ENCODE data around the gene LY6G6D.

The LY6G6D gene, protein sequence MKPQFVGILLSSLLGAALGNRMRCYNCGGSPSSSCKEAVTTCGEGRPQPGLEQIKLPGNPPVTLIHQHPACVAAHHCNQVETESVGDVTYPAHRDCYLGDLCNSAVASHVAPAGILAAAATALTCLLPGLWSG

DNA sequence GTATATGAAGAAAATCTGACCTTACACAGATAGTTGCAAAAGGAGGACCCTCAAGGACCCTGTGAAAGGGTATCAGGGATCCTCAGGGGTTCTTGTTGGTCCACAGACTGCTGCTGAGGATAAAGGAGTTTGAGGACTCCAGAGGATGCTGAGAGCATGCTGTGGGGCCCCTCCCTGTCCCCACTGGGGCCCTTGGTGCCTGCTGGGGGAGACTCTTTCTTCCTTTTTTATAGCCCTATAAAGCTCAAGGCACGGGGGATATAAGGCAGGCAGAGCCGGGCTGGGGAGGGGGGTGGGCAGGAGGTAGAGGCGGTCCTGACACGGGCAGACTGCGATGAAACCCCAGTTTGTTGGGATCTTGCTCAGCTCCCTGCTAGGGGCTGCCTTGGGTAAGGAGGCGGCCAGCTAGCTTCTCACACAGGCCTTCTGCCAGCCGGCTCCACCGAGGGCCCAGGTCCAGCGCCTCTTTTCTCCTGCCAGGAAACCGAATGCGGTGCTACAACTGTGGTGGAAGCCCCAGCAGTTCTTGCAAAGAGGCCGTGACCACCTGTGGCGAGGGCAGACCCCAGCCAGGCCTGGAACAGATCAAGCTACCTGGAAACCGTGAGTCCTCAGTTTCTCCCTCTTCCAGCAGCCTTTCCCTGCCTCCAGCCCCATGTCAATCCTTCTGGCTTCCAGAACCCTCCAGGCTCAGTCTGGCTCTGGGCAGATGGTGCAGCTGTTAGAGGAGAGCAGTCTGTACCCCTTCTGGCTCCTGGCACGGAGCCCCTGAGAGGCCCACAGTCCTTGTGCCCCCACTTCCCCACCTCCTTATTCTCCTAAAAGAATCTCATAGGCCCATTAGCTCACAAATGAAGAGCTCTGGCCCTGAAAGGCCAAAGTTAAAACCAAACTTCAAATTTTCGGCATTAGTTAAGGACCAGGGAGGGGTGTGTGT is at the start of gene LY6G6D:
LY6G6D (plus strand) TSS at position 327 of the 937 bp plus-strand sequence; CDS start at position 335, 8 bp downstream.
- H2AFZ ChIP-seq (ENCODE audit: low read depth, low read length), result no peak within 1 kb of the TSS
- H3K9ac ChIP-seq (ENCODE audit: low read length), result no peak within 1 kb of the TSS
- H3K4me2 ChIP-seq (ENCODE audit: low read length), result no peak within 1 kb of the TSS
- H3K9me3 ChIP-seq (ENCODE audit: insufficient read depth, low read length), result no peaks in the 10 kb centered on the region
- peaks cover 4% of the 10 kb centered on the region for H3K4me1 ChIP-seq (ENCODE audit: low read length)
- no peaks in the 10 kb centered on the region for H3K27me3 ChIP-seq (ENCODE audit: low read depth, low read length)
- no peaks in the 10 kb centered on the region for H4K20me1 ChIP-seq (ENCODE audit: insufficient read depth, low read length)
- no peaks in the 10 kb centered on the region for H3K79me2 ChIP-seq (ENCODE audit: low read length)
- no peak for TF ChIP-seq EZH2phosphoT487 (IDR thresholded peaks at IDR 0.05; ENCODE audit: low read depth)
- TF ChIP-seq, protein P1, sequence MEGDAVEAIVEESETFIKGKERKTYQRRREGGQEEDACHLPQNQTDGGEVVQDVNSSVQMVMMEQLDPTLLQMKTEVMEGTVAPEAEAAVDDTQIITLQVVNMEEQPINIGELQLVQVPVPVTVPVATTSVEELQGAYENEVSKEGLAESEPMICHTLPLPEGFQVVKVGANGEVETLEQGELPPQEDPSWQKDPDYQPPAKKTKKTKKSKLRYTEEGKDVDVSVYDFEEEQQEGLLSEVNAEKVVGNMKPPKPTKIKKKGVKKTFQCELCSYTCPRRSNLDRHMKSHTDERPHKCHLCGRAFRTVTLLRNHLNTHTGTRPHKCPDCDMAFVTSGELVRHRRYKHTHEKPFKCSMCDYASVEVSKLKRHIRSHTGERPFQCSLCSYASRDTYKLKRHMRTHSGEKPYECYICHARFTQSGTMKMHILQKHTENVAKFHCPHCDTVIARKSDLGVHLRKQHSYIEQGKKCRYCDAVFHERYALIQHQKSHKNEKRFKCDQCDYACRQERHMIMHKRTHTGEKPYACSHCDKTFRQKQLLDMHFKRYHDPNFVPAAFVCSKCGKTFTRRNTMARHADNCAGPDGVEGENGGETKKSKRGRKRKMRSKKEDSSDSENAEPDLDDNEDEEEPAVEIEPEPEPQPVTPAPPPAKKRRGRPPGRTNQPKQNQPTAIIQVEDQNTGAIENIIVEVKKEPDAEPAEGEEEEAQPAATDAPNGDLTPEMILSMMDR (IDR thresholded peaks at IDR 0.05; ENCODE audit: low read depth, low read length), result no peak
- no peak within 1 kb of the TSS for H3K4me3 ChIP-seq (ENCODE audit: low read length)
- no peaks in the 10 kb centered on the region for H3K36me3 ChIP-seq (replicated peaks; ENCODE audit: low read depth, low read length)
- no peak within 1 kb of the TSS for H3K27ac ChIP-seq (ENCODE audit: low read length)

DNA sequence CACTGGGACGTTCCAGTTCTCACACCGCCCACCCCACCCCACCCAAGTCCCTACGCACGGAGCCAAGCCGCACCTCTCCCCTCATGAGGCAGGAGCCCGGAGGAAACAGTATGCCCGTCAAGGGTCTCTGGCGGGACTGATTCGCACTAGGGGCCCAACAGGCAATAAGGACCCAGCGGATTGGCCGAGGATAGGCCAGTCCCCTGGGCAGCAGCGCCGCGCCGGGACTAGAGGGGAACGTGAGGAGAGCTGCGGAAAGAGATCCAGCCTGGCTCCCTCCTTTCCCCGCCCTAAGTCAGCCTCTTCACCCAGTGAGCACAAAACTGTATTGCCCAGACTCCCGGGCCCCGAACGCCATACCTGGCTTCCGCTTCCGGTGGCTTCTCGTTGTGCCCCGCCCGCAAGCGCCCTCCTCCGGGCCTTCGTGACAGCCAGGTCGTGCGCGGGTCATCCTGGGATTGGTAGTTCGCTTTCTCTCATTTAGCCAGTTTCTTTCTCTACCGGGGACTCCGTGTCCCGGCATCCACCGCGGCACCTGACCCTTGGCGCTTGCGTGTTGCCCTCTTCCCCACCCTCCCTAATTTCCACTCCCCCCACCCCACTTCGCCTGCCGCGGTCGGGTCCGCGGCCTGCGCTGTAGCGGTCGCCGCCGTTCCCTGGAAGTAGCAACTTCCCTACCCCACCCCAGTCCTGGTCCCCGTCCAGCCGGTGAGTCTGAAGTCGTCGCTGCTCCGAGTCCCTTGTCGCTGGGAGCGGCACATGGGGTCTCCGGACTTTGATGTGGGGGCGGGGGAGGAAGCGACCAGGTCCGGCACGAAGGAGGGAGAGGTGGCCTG is 49.4 kb upstream of the LY6G6D start, which contains the start of gene CSNK2B:
CSNK2B (plus strand) TSS at position 580 of the 836 bp plus-strand sequence. CDS start 752 bp downstream, outside the sequence.
- Histone ChIP-seq H3K9ac (ENCODE audit: low read length) (peak within 1 kb of the TSS; percentile 100), H2AFZ (ENCODE audit: low read depth, low read length) (peak within 1 kb of the TSS; percentile 54; the same call in 1 of the 2 replicates), H3K4me3 (ENCODE audit: low read length) (peak within 1 kb of the TSS; percentile 100), H3K79me2 (ENCODE audit: low read length) (peaks cover 42% of the 10 kb centered on the region), H3K27ac (ENCODE audit: low read length) (peak within 1 kb of the TSS; percentile 98), H3K9me3 (ENCODE audit: insufficient read depth, low read length) (peaks cover 3% of the 10 kb centered on the region; the same call in 1 of the 2 replicates), H3K4me2 (ENCODE audit: low read length) (peak within 1 kb of the TSS; percentile 96), H3K4me1 (ENCODE audit: low read length) (peaks cover 29% of the 10 kb centered on the region), H4K20me1 (ENCODE audit: insufficient read depth, low read length) (no peaks in the 10 kb centered on the region), H3K36me3 (replicated peaks; ENCODE audit: low read depth, low read length) (peaks cover 37% of the 10 kb centered on the region), H3K27me3 (ENCODE audit: low read depth, low read length) (no peaks in the 10 kb centered on the region)
- TF ChIP-seq, protein P1 (IDR thresholded peaks at IDR 0.05; ENCODE audit: low read depth, low read length), result no peak
- TF ChIP-seq EZH2phosphoT487 (IDR thresholded peaks at IDR 0.05; ENCODE audit: low read depth), result no peak

DNA sequence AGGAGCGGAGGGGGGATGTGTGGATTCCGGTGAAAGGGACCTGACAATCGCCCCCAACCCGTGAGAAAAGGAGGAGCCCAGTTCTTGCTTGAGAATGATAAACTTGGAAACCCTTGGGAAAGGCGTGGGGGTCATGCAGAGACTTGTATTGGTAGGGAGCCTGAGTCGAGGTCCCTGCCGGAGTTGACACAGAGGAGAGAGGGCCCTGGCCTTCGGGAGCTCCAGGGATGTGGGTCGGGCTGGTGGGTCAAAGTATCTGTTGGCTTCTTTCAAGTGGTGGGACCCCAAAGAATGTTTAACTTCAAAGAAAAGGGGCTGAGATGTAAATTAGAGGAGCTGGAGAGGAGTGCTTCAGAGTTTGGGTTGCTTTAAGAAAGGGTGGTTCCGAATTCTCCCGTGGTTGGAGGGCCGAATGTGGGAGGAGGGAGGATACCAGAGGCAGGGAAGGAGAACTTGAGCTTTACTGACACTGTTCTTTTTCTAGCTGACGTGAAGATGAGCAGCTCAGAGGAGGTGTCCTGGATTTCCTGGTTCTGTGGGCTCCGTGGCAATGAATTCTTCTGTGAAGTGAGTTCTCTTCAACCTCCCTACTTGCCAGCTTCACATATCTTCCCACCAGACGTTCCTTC is 48.7 kb upstream of the LY6G6D start:
- Histone ChIP-seq H3K9me3 (ENCODE audit: insufficient read depth, low read length) (peaks cover 3% of the 10 kb centered on the region; the same call in 1 of the 2 replicates), H3K79me2 (ENCODE audit: low read length) (peaks cover 42% of the 10 kb centered on the region), H3K27ac (ENCODE audit: low read length) (peak overlapping the region; percentile 59), H3K4me3 (ENCODE audit: low read length) (peak overlapping the region; percentile 100), H2AFZ (ENCODE audit: low read depth, low read length) (no peak overlapping the region), H3K4me1 (ENCODE audit: low read length) (peaks cover 23% of the 10 kb centered on the region), H3K27me3 (ENCODE audit: low read depth, low read length) (no peaks in the 10 kb centered on the region), H3K4me2 (ENCODE audit: low read length) (peak overlapping the region; percentile 93), H4K20me1 (ENCODE audit: insufficient read depth, low read length) (no peaks in the 10 kb centered on the region), H3K9ac (ENCODE audit: low read length) (peak overlapping the region; percentile 89), H3K36me3 (replicated peaks; ENCODE audit: low read depth, low read length) (peaks cover 38% of the 10 kb centered on the region)
- TF ChIP-seq EZH2phosphoT487 (IDR thresholded peaks at IDR 0.05; ENCODE audit: low read depth), result no peak
- TF ChIP-seq, protein P1 (IDR thresholded peaks at IDR 0.05; ENCODE audit: low read depth, low read length), result no peak

Measured in OCI-LY3 (cell line).